Gastrocnemius medialis (tissue), 4 donors: ENCODE measurements around the gene CDH16.
A peak's percentile ranks its signal among the peaks of the same experiment; 100 is the strongest.

Experiments
- CTCF ChIP-seq, 5 experiments: fragments of 450-650 bp in 3 of 5; fragments of 200-600 bp in 2 of 5; sonication (generic) in 2 of 5; IDR thresholded peaks in 4 of 5; conservative IDR thresholded peaks in 1 of 5; 1 replicate in 4 of 5; 2 replicates in 1 of 5; pipeline ENCODE4 v1.5.1; 2016 to 2019; ENCODE audit warnings: antibody characterized with exemption in 5 of 5, mild to moderate bottlenecking in 3 of 5, moderate library complexity in 3 of 5
- POLR2A ChIP-seq, 2 donors: fragments of 450-650 bp; IDR thresholded peaks; one replicate each; pipeline ENCODE4 v1.6.1; 2017; ENCODE audit warnings: antibody characterized with exemption in 2 of 2, mild to moderate bottlenecking in 2 of 2, moderate library complexity in 2 of 2

GRCh38 chr16:66925322-66925840 is 6.7 kb upstream of the CDH16 start, which contains the start of gene RRAD:
- TF ChIP-seq CTCF (IDR thresholded peaks at IDR 0.05 in 4 of 5, conservative IDR thresholded peaks at IDR 0.05 in 1 of 5) (peak in 3 of 5 experiments; percentile 16 to 25 (median 21)), POLR2A (IDR thresholded peaks at IDR 0.05) (peak; percentile 86 to 94)
